ENCODE measurements around the gene MUC5B. TPM values are rescaled to one million over a fixed set of nuclear protein-coding genes. Genes with fewer than 3 reads are reported as not detected.

MUC5B gene
- total RNA-seq, 1 donor from 2014 or later = not detected

DNA sequence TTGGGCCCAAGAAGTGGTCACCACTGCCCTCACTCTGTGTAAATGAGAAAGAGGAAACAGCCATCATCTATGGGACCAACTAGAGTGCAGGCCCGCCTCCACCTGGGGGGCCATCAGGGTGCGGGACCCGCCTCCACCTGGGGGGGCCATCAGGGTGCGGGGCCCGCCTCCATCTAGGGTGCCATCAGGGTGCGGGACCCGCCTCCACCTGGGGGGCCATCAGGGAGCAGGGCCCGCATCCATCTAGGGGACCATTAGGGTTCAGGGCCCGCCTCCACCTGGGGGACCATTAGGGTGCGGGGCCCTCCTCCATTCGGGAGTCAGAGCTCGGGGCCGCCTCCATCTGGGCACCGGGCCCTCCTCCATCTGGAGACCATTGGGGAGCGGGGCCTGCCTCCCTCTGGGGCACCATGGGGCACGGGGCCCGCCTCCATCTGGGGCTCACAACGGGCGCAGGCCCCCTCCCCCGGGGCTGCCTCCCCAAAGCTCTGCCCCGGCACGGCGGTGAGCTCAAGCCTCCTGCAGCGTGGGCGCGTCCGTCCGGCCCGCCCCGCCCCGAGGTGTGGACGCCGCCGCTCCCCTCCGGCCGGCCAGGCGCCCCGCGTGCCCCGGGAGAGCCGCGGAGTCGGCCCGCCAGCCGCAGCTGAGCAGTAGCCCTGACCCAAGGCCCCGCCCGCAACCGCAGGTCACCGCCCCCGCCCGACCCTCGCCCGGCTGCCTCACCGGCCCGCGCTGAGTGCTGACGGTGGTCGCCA lies 86.1 kb downstream of the MUC5B start:
- TF ChIP-seq, protein P1, sequence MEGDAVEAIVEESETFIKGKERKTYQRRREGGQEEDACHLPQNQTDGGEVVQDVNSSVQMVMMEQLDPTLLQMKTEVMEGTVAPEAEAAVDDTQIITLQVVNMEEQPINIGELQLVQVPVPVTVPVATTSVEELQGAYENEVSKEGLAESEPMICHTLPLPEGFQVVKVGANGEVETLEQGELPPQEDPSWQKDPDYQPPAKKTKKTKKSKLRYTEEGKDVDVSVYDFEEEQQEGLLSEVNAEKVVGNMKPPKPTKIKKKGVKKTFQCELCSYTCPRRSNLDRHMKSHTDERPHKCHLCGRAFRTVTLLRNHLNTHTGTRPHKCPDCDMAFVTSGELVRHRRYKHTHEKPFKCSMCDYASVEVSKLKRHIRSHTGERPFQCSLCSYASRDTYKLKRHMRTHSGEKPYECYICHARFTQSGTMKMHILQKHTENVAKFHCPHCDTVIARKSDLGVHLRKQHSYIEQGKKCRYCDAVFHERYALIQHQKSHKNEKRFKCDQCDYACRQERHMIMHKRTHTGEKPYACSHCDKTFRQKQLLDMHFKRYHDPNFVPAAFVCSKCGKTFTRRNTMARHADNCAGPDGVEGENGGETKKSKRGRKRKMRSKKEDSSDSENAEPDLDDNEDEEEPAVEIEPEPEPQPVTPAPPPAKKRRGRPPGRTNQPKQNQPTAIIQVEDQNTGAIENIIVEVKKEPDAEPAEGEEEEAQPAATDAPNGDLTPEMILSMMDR (conservative IDR thresholded peaks at IDR 0.05; ENCODE audit: low read depth, low read length) = no peak
- DNase-seq (ENCODE audit: low read depth) = no peak
- H3K4me3 ChIP-seq (ENCODE audit: low read depth, low read length) = peak overlapping the region; percentile 81

DNA sequence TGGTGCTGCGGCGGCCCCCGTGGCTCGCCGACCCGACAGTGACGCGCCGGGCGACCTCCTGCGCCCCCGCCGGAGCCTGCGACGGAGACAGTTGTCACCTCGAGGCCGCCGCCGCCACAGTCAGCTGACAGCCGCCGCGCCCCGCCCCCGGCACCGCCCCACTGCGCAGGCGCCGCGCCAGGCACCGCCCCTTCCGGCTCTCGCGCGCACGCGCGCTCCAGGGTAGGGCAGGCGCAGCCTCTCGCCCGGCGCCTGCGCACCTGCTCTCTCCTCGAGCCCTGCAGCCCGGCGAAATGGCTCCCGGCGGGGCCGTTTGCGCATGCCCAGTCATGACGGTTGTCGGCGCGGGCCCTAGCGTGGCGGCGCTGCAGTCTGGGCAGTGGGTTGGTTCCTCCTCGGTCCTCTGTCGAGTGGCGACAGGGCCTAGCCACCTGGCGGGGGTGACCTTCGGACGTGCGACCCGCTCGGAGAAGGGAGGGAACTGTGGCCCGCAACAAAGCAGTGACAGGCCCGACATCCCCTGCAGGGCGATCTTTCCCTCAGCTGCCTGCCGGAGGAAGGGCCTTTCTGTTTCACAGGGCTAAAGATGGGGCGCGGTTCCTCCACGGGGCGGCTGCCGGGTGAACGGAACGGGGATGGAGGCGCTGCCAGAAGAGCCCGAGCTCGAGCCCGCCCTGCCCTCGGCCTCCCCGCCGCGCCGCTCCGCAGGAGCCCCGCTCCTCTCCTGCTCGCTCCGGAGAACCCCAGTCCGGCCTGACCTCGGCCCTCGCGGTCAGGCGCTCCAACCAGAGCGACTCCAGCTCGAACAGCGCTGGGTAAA lies 86.8 kb downstream of the MUC5B start, which contains the start of gene TOLLIP:
Gene TOLLIP, minus strand, starts transcription at position 135 of the 820 bp plus-strand sequence. Its CDS starts 134 bp downstream, at position 1.
- peak within 1 kb of the TSS; percentile 81 for H3K4me3 ChIP-seq (ENCODE audit: low read depth, low read length)
- TF ChIP-seq, protein P1 (conservative IDR thresholded peaks at IDR 0.05; ENCODE audit: low read depth, low read length) = peak; percentile 4
- DNase-seq (ENCODE audit: low read depth) = no peak

DNA sequence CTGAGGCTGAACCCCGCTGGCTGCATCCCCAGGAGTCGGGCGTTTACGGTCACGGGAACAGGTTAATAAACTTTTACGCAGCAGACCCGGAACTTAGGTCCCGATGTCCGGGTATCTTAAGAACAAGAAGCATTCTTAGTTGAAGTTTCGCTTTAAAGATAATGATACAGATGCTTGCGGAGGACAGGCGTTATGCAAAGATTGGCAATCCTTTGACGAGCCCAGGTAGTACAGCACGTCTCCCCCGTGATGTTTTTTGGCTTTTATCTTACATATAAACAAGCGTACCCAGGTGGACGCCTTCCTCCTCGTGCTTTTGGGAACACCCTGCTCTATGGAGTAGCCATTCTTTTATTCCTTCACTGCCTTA lies 87.4 kb downstream of the MUC5B start:
- DNase-seq (ENCODE audit: low read depth) = no peak
- TF ChIP-seq, protein P1 (conservative IDR thresholded peaks at IDR 0.05; ENCODE audit: low read depth, low read length) = no peak
- H3K4me3 ChIP-seq (ENCODE audit: low read depth, low read length) = peak overlapping the region; percentile 62

DNA sequence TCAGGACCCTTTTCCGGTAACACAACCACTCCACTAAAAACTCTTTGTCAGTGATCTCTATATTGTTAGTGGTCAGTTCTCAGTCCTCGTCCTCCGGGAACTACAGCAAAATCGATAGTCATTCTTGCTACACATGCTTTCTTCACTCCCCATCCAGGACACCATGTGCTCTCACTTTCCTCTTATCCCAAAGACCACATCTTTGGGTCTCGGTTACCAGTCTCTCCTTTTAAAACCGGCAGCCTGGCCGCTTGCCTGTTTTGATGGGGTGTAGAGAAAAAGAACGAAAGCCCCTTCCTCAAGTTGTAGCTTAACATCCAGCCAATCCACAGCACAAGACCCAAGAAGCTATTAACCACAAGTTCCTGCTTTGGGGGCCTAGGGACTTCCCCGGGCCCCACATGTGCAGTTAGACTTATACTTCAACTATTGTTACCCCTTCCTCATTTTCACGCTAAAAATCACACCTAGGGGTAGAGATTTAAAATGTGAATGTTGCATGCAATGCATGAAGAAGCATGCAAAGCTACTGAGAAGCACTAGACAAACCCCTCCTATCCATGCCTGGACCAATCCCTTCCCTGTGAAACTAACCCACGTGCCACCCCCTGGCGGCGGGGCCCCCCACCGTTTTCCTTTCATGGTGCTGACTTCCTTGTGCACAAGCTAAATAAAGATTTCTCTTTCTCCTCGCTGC lies 88.1 kb downstream of the MUC5B start:
- no peak for DNase-seq (ENCODE audit: low read depth)
- H3K4me3 ChIP-seq (ENCODE audit: low read depth, low read length) = no peak overlapping the region
- TF ChIP-seq, protein P1 (conservative IDR thresholded peaks at IDR 0.05; ENCODE audit: low read depth, low read length) = no peak

Other genes starting within 250 kb of the MUC5B start
- gene MUC6, start 186.3 kb upstream of the MUC5B start, total RNA-seq = not detected in 2 replicates
- gene MUC2, start 148.2 kb upstream of the MUC5B start, total RNA-seq = not detected in 2 replicates
- gene MUC5AC, start 65.1 kb upstream of the MUC5B start, total RNA-seq = not detected in 2 replicates
- 22.0 and 28.5 TPM in 2 replicates for gene TOLLIP, start 86.6 kb downstream of the MUC5B start, total RNA-seq
- gene BRSK2, start 166.9 kb downstream of the MUC5B start, total RNA-seq = 0.06 and 0.22 TPM in 2 replicates